HG03095 (cell line): ENCODE measurements around the gene NISCH.

Source experiments
- ATAC-seq: cut with Tn5 transposase; IDR thresholded peaks from one replicate; pipeline ENCODE4 v1.9.1; 2021; ENCODE audit warnings: moderate library complexity; ENCODE audit not compliant: unreplicated experiment

The NISCH gene

DNA sequence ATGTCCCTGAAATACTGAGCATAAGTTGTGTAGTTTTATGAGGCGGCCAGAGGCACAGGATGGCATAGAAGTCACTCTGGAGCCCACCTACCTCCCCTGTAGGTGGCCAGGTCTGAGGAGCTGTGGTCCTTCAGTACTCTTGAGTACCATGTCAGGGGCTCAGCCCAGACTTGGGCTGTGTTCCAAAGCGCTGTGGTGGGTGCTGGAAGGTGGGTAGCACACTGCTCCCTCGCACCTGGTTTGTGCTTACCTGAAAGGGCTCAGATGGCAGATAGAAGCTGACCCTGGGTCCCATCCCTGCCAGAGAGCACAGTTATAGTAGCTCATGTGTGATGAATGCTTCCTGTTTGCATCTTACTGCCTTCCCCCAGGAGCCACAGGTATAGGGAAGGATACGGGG is 15.5 kb downstream of the NISCH start:
- ATAC-seq = no peak

DNA sequence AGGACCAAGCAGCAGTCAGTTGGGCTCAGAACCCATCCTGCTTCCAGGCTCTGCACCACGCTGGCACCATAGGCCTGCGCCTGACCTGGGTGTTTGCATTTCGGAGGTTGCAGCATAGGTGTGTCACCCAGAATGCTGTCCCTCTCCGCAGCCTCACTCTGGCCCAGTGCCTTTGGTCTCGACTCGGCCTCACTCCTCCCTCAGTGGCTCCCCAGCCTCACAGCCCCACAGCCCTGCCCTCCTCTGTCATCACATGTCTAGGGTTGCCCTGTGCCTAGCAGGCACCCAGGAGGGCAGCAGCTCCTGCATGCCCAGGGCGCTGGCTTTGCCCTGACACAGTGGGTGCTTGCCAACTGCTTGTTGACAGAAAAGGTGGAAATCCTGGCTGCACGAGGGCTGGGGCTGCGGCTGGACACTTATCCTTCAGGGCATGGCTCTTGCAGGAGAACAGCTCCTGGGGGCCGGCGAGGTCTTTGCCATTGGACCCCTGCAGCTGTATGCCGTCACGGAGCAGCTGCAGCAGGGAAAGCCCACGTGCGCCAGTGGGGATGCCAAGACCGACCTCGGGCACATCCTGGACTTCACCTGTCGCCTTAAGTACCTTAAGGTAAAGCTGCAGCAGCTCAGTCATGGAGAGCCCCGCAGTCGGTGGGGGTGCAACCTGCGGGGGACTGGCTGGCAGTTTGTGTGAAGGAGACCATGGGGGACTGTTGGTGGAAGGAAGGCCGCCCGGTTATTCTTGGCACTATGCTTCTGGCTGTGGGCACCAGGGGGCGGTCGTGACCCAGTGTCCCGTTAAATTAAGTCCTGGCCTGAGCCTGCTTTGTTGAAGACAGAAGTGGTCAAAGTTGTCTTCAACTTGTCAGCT is 16.2 kb downstream of the NISCH start:
- no peak for ATAC-seq

GRCh38 chr3:52472239-52473000 is 17.0 kb downstream of the NISCH start:
- no peak for ATAC-seq

DNA sequence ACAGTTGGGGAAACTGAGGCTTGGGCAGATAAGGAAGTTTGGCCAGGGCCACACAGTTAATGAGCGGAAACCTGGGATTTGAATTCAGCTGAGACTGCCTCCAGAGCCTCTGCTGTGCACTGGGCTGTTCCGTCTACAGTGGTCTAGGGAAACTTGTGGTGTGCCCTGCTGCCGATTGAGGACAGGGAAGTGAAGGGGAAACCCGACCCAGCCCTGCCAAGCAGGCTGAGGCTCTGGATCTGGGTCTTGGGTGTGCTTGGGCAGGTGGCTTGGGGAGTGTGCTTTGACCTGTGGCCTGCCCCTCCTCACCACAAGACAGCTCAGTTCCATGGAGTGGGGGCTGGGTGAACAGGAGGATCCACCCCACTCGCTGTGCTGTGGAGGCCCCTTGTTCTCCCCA is 17.6 kb downstream of the NISCH start:
- no peak for ATAC-seq

GRCh38 chr3:52477076-52477795 is 21.8 kb downstream of the NISCH start:
- ATAC-seq = no peak

DNA sequence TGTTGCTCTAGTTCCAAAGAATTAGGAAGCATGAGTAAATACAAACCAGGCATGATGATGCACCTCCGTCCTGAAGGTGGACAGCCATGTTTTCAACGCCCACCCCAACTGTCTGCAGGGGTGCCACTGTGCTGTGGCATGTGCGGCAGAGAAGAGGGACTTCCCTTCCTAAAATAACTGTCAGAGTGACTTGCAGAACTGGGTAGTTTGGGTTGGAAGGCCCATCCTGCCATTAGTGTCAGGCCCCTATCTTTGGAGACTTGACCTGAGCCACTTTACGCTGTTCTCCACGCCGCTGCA is 22.3 kb downstream of the NISCH start:
- ATAC-seq = no peak

- no peak for ATAC-seq
Observed at GRCh38 chr3:52479037-52479876, 23.9 kb downstream of the NISCH start.

- no peak for ATAC-seq
Observed at GRCh38 chr3:52479877-52480575, 24.6 kb downstream of the NISCH start.

DNA sequence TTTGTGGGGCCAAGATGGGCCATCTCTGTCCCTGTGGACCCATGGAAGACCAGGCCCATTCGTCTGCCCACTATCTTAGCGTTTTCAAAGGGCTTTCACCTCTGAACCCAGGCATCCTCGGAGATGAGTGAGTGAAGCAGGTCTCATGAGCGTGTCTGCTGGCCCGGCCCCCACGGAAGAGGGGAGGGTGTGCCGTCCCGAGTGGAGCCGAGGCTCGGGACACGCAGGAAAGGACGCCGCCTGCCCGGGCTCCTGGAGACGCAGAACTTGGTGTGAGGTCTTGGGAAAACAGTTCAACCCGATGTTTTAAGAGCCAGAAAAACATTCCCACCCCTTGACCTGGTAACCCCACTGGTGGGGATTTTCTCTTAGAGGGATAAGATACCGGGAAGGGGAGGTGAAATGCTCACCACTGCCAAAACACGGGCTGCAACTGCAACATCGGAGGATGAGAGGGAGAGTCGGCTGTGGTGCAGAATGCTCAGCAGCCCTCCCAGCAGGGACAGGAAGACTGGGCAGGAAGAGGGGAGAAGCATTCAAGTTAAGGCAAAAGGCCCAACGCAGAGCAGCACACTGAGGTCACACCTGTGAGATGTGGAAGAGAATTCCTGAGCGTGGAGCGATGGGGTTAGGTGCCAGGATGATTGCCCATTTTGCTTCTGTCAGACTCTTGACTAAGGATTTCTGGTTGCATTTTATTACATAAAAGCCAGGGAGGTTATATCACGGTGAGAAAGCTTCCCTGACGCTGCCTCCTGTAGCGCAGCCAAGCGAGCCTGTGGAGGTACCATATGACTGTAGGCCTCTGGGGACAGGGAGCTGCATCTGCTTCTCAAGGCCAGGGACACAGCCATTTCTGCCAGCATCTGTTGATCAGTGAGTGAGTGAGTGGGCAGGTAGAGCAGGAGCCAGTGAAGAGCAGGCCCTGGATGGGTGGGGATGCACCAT is 25.6 kb downstream of the NISCH start:
- no peak for ATAC-seq

- no peak for ATAC-seq
Observed at GRCh38 chr3:52481819-52482521, 26.6 kb downstream of the NISCH start.

DNA sequence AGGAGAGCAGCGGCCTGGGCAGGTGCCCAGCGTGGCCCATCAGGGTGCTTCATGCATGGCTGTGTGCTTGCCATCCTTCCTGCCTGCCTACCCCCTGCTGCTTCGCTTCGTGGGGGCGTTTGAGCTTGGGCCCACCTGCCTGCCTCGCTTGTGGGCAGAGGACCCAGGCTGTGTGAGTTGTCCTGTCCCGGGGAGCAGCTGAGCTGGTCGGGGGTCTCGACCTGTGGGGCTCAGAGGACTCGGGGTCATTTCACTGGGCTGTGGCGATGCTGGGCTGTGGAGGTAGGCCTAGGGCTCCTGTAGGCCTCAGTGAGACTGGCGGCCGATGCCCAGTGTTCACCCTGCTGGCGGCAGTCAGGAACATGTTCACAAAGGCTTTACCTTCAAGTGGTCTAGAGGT is 27.7 kb downstream of the NISCH start:
- no peak for ATAC-seq

DNA sequence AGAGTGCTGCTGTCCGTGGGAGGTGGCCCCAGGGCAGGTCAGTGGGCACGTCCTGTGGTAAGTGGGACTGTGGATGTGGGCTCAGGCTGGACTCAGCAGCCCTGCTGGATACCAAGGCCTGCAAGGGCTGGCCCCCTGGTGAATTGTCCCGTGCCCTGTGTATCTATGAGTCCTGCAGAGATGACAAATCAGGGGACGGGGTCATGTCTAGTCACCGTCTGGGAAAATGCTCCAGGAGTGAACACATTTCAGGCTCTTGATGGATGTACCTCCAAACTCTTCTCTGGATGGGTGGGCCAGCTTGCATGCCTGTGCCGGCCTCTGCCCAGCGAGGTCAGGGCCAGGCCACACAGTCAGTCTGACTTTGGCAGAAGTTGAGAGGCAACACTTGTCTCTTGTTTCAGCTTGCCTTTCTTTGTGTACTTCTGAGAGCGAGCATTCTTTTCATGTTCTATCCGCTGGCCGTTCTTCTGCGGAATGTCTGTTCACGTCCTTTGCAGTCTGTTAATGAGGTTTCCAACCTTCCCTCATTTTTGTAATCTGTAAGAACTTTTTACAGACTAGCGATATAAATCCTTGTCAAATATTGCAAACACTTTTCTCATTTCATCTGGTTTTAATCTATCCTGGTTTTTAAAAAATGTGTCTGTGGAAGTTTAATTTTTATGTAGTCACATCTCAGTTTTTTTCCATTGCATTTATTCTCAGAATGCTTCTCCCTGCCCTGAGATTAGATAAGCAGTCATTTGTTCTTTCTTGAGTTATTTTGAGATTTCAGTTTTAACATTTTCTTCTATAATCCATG is 28.4 kb downstream of the NISCH start:
- no peak for ATAC-seq

GRCh38 chr3:52484680-52485461 is 29.5 kb downstream of the NISCH start:
- no peak for ATAC-seq

DNA sequence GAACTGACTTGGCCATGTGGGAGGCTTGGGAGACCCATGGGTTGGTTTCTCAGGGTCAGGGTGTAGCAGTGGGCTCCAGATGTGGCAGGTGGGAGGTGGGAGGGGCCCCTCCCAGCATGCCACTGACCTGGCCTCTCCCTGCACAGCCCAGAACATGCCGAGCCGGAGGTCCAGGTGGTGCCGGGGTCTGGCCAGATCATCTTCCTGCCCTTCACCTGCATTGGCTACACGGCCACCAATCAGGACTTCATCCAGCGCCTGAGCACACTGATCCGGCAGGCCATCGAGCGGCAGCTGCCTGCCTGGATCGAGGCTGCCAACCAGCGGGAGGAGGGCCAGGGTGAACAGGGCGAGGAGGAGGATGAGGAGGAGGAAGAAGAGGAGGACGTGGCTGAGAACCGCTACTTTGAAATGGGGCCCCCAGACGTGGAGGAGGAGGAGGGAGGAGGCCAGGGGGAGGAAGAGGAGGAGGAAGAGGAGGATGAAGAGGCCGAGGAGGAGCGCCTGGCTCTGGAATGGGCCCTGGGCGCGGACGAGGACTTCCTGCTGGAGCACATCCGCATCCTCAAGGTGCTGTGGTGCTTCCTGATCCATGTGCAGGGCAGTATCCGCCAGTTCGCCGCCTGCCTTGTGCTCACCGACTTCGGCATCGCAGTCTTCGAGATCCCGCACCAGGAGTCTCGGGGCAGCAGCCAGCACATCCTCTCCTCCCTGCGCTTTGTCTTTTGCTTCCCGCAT is 31.8 kb downstream of the NISCH start:
- ATAC-seq = no peak

DNA sequence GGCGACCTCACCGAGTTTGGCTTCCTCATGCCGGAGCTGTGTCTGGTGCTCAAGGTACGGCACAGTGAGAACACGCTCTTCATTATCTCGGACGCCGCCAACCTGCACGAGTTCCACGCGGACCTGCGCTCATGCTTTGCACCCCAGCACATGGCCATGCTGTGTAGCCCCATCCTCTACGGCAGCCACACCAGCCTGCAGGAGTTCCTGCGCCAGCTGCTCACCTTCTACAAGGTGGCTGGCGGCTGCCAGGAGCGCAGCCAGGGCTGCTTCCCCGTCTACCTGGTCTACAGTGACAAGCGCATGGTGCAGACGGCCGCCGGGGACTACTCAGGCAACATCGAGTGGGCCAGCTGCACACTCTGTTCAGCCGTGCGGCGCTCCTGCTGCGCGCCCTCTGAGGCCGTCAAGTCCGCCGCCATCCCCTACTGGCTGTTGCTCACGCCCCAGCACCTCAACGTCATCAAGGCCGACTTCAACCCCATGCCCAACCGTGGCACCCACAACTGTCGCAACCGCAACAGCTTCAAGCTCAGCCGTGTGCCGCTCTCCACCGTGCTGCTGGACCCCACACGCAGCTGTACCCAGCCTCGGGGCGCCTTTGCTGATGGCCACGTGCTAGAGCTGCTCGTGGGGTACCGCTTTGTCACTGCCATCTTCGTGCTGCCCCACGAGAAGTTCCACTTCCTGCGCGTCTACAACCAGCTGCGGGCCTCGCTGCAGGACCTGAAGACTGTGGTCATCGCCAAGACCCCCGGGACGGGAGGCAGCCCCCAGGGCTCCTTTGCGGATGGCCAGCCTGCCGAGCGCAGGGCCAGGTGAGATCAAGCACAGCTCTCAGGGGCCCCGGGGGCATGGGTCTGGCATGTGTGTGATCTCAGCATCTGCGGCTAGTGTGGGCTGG is 32.6 kb downstream of the NISCH start:
- ATAC-seq = no peak
